Testis (tissue), 3 donors: ENCODE data around the gene KAT2B. TPM values are rescaled to one million over a fixed set of nuclear protein-coding genes. Genes with fewer than 3 reads are reported as not detected.
A peak's percentile ranks its signal among the peaks of the same experiment; 100 is the strongest.
"Not testable (repeated sequence)": the region's sequence is repeated elsewhere in the genome, so short reads cannot be mapped to it uniquely, and the experiment has no call there.

ENCODE experiments used
- DNase-seq: peaks from one replicate; pipeline ENCODE4 v3.0.0-alpha.2; 2019
- H3K27ac ChIP-seq, 2 donors: fragments of 200-600 bp; sonication (generic); one replicate each; pipeline ENCODE4 v1.5.1; 2019
- H3K27me3 ChIP-seq: fragments of 200-600 bp; sonication (generic); one replicate; pipeline ENCODE4 v1.5.1; 2019
- H3K36me3 ChIP-seq: fragments of 200-600 bp; sonication (generic); one replicate; pipeline ENCODE4 v1.5.1; 2017; ENCODE audit warnings: low read depth; ENCODE audit errors: missing control alignments
- H3K4me1 ChIP-seq: fragments of 200-600 bp; sonication (generic); one replicate; pipeline ENCODE4 v1.5.1; 2019
- H3K4me3 ChIP-seq, 2 donors: fragments of 200-600 bp; sonication (generic); one replicate each; pipeline ENCODE4 v1.5.1; 2017 to 2019
- H3K9me3 ChIP-seq: fragments of 200-600 bp; sonication (generic); one replicate; pipeline ENCODE4 v1.5.1; 2017
- CTCF ChIP-seq, 3 experiments: fragments of 450-650 bp in 2 of 3; fragments of 200-600 bp in 1 of 3; sonication (generic) in 1 of 3; IDR thresholded peaks; one replicate each; pipeline ENCODE4 v1.5.1; 2016 to 2019; ENCODE audit warnings: antibody characterized with exemption in 3 of 3, mild to moderate bottlenecking in 2 of 3, moderate library complexity in 1 of 3
- POLR2A ChIP-seq: fragments of 450-650 bp; IDR thresholded peaks from one replicate; pipeline ENCODE4 v1.6.1; 2017; ENCODE audit warnings: antibody characterized with exemption, mild to moderate bottlenecking, moderate library complexity
- WGBS, 2 donors: methylation state at CpG; one replicate each; pipeline ENCODE4 v1.1.5; 2018; 5-methylcytosine and 5-hydroxymethylcytosine counted together
- intact Hi-C: fragments of 100-400 bp; cut with DNase I; formaldehyde crosslinking; loops from one replicate; pipeline ENCODE4 v1.15.1; 2023; ENCODE audit warnings: low total_unique reads
- polyA plus RNA-seq: library from polyadenylated mRNA; stranded (reverse); fragments of 350-450 nt; fragmentation: Illumina TruSeq; extraction: RNeasy Lipid Tissue Mini Kit (QIAGEN cat#74804); gene quantifications from one replicate; pipeline ENCODE4 v1.2.3, GENCODE V29; 2014; ENCODE audit warnings: low read depth, low replicate concordance; ENCODE audit not compliant: insufficient read depth
- total RNA-seq, 2 donors: library from RNA; depleted of rRNA; stranded (reverse); fragments of >200 nt; gene quantifications; one replicate each; pipeline ENCODE4 v1.2.3, GENCODE V29; 2016

Gene KAT2B
- total and polyA plus RNA-seq, 3 donors from 2014 or later, result 5.3 to 9.9 (median 6.5) TPM

- no peaks in the 10 kb centered on the region for H3K27me3 ChIP-seq
- no peaks in the 10 kb centered on the region for H3K4me1 ChIP-seq
- WGBS, 2 donors, result 0% methylated on average over 1 to 45 of the region's 64 CpGs
- H3K4me3 ChIP-seq, result peak overlapping the region; percentile 80 to 89
- H3K9me3 ChIP-seq, result no peaks in the 10 kb centered on the region
- peak; percentile 82 for DNase-seq
- peak overlapping the region; percentile 82 to 96 for H3K27ac ChIP-seq
- no peak for TF ChIP-seq POLR2A
- TF ChIP-seq CTCF (IDR thresholded peaks at IDR 0.05), result no peak
- no peaks in the 10 kb centered on the region for H3K36me3 ChIP-seq
- intact Hi-C loops, result no loop called here
Observed at GRCh38 chr3:20040548-20041196, 426 bp downstream of the KAT2B start.

GRCh38 chr3:20041197-20041780, 1.0 kb downstream of the KAT2B start:
- no peaks in the 10 kb centered on the region for H3K9me3 ChIP-seq
- peak overlapping the region; percentile 80 to 89 for H3K4me3 ChIP-seq
- H3K27me3 ChIP-seq, result no peaks in the 10 kb centered on the region
- no peak for TF ChIP-seq POLR2A
- no peak for TF ChIP-seq CTCF (IDR thresholded peaks at IDR 0.05)
- 0% methylated on average over 23 to 28 of the region's 28 CpGs for WGBS, 2 donors
- intact Hi-C loops, result no loop called here
- no peaks in the 10 kb centered on the region for H3K36me3 ChIP-seq
- H3K27ac ChIP-seq, result peak overlapping the region; percentile 82 to 96
- DNase-seq, result peak; percentile 91
- H3K4me1 ChIP-seq, result no peaks in the 10 kb centered on the region

GRCh38 chr3:20042331-20042730, 2.1 kb downstream of the KAT2B start:
- Histone ChIP-seq H3K4me3 (no peak overlapping the region), H3K36me3 (no peaks in the 10 kb centered on the region), H3K27me3 (no peaks in the 10 kb centered on the region), H3K27ac (no peak overlapping the region), H3K4me1 (no peaks in the 10 kb centered on the region), H3K9me3 (no peaks in the 10 kb centered on the region)
- intact Hi-C loops, result no loop called here
- TF ChIP-seq POLR2A, result no peak
- TF ChIP-seq CTCF (IDR thresholded peaks at IDR 0.05), result no peak
- DNase-seq, result no peak
- WGBS, 2 donors, result 58 to 68% methylated on average over 5 of the region's 5 CpGs

GRCh38 chr3:20043396-20043795, 3.1 kb downstream of the KAT2B start:
- peak overlapping the region in 1 of 2 donors; percentile 25 for H3K27ac ChIP-seq
- H3K27me3 ChIP-seq, result no peaks in the 10 kb centered on the region
- peaks cover 7% of the 10 kb centered on the region for H3K4me1 ChIP-seq
- no peak overlapping the region for H3K4me3 ChIP-seq
- 40 to 47% methylated on average over 4 of the region's 4 CpGs for WGBS, 2 donors
- no peaks in the 10 kb centered on the region for H3K36me3 ChIP-seq
- peak; percentile 71 for DNase-seq
- no peaks in the 10 kb centered on the region for H3K9me3 ChIP-seq
- intact Hi-C loops, result no loop called here
- TF ChIP-seq CTCF (IDR thresholded peaks at IDR 0.05), result no peak
- TF ChIP-seq POLR2A, result no peak

- no peak for DNase-seq
- peak overlapping the region in 1 of 2 donors; percentile 25 for H3K27ac ChIP-seq
- WGBS, 2 donors, result 59 to 74% methylated on average over 4 of the region's 4 CpGs
- no peak overlapping the region for H3K4me3 ChIP-seq
- H3K9me3 ChIP-seq, result no peaks in the 10 kb centered on the region
- intact Hi-C loops, result no loop called here
- no peaks in the 10 kb centered on the region for H3K27me3 ChIP-seq
- no peak for TF ChIP-seq CTCF (IDR thresholded peaks at IDR 0.05)
- no peak for TF ChIP-seq POLR2A
- peaks cover 9% of the 10 kb centered on the region for H3K4me1 ChIP-seq
- H3K36me3 ChIP-seq, result no peaks in the 10 kb centered on the region
Observed at GRCh38 chr3:20043825-20044224, 3.6 kb downstream of the KAT2B start.

- H3K36me3 ChIP-seq, H3K27me3 ChIP-seq, intact Hi-C loops, H3K27ac ChIP-seq, H3K9me3 ChIP-seq, H3K4me3 ChIP-seq, DNase-seq: not testable (repeated sequence)
- peaks cover 11% of the 10 kb centered on the region for H3K4me1 ChIP-seq
- 90 to 98% methylated on average over 3 of the region's 3 CpGs for WGBS, 2 donors
Observed at GRCh38 chr3:20045141-20045540, 4.9 kb downstream of the KAT2B start.
